HG03135 (cell line): ENCODE measurements around the gene AFF4.

Source experiments
- ATAC-seq: cut with Tn5 transposase; IDR thresholded peaks from one replicate; pipeline ENCODE4 v1.9.1; 2021; ENCODE audit warnings: mild to moderate bottlenecking, moderate library complexity; ENCODE audit not compliant: unreplicated experiment

Gene AFF4

GRCh38 chr5:132829742-132830435, 133.5 kb downstream of the AFF4 start:
- ATAC-seq: peak; percentile 78

- ATAC-seq: no peak
Measured at GRCh38 chr5:132828846-132829494, 134.5 kb downstream of the AFF4 start.

GRCh38 chr5:132827943-132828673, 135.3 kb downstream of the AFF4 start:
- no peak for ATAC-seq

GRCh38 chr5:132826424-132827082, 136.9 kb downstream of the AFF4 start:
- ATAC-seq: no peak

- no peak for ATAC-seq
Measured at GRCh38 chr5:132825834-132826391, 137.5 kb downstream of the AFF4 start.
